MM.1S (cell line): Measurements from ENCODE around the gene MUC13.

ENCODE experiments used
- DNase-seq: peaks from one replicate; pipeline ENCODE4 v3.0.0-alpha.2; 2015
- H2AFZ ChIP-seq: fragments of 300-600 bp; sonication (generic); 2 replicates; pipeline ENCODE4 v1.6.0; 2016; ENCODE audit warnings: antibody characterized with exemption, low read length
- H3F3A ChIP-seq: fragments of 300-600 bp; sonication (generic); 2 replicates; pipeline ENCODE4 v1.6.1; 2016; ENCODE audit warnings: mild to moderate bottlenecking, antibody characterized with exemption, low read length, moderate library complexity, mixed read lengths; ENCODE audit not compliant: insufficient read depth
- H3K27ac ChIP-seq: fragments of 300-600 bp; sonication (generic); 2 replicates; pipeline ENCODE4 v1.5.1; 2016; ENCODE audit warnings: mild to moderate bottlenecking, low read length
- H3K27me3 ChIP-seq: fragments of 300-600 bp; sonication (generic); replicated peaks from 2 replicates; pipeline ENCODE4 v1.6.0; 2016; ENCODE audit warnings: low read length; ENCODE audit not compliant: insufficient read depth
- H3K36me3 ChIP-seq: fragments of 300-600 bp; sonication (generic); replicated peaks from 2 replicates; pipeline ENCODE4 v1.6.1; 2016; ENCODE audit warnings: mild to moderate bottlenecking, low read length, mixed read lengths; ENCODE audit not compliant: insufficient read depth
- H3K4me1 ChIP-seq: fragments of 300-600 bp; sonication (generic); 2 replicates; pipeline ENCODE4 v1.6.1; 2016; ENCODE audit warnings: low read length, mixed read lengths
- H3K4me2 ChIP-seq: fragments of 300-600 bp; sonication (generic); 2 replicates; pipeline ENCODE4 v1.6.0; 2016; ENCODE audit warnings: low read depth, low read length
- H3K4me3 ChIP-seq: fragments of 300-600 bp; sonication (generic); 2 replicates; pipeline ENCODE4 v1.5.1; 2016; ENCODE audit warnings: low read length, mixed read lengths
- H3K79me2 ChIP-seq: fragments of 300-600 bp; sonication (generic); 2 replicates; pipeline ENCODE4 v1.6.1; 2016; ENCODE audit warnings: mixed run types, low read length, mixed read lengths
- H3K9ac ChIP-seq: fragments of 300-600 bp; sonication (generic); 2 replicates; pipeline ENCODE4 v1.6.1; 2016; ENCODE audit warnings: low read length, mixed read lengths
- H3K9me2 ChIP-seq: fragments of 300-600 bp; sonication (generic); replicated peaks from 2 replicates; pipeline ENCODE4 v1.6.1; 2016; ENCODE audit warnings: mild to moderate bottlenecking, low read length, mixed read lengths; ENCODE audit not compliant: insufficient read depth
- H3K9me3 ChIP-seq: fragments of 300-600 bp; sonication (generic); replicated peaks from 2 replicates; pipeline ENCODE4 v1.6.1; 2016; ENCODE audit warnings: mild to moderate bottlenecking, low read length, mixed read lengths; ENCODE audit not compliant: insufficient read depth
- H4K20me1 ChIP-seq: fragments of 300-600 bp; sonication (generic); 2 replicates; pipeline ENCODE4 v1.6.1; 2016; ENCODE audit warnings: mild to moderate bottlenecking, low read length, moderate library complexity, mixed read lengths; ENCODE audit not compliant: insufficient read depth
- EZH2 ChIP-seq: fragments of 300-600 bp; sonication (generic); optimal IDR thresholded peaks from 2 replicates; pipeline ENCODE3; 2017; ENCODE audit warnings: low read depth, mild to moderate bottlenecking, antibody characterized with exemption, low read length, mixed read lengths
- EZH2phosphoT487 ChIP-seq: fragments of 300-600 bp; sonication (generic); IDR thresholded peaks from 2 replicates; pipeline ENCODE4 v1.6.1; 2018; ENCODE audit warnings: antibody characterized with exemption, low read length
- TF ChIP-seq, protein P1 (sequence below): fragments of 300-600 bp; sonication (generic); IDR thresholded peaks from 2 replicates; pipeline ENCODE4 v1.5.1; 2016; ENCODE audit warnings: antibody characterized with exemption, low read length, mixed read lengths

Gene MUC13

DNA sequence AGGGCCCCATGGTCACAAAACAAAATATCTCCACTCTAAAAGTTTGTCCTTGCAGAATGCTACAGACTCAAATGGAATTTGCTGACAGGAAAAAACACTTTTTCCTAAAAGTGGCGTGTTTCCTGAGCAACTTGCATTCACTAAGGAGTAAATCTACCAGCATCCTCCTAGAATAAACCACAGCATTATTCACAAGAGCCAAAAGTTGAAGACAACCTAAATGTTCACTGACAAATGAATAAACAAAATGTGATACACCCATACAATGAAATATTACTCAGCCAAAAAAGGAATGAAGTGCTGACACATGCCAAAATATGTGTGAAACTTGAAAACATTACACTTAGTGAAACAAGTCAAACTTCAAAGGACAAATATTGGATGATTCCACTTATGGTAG lies 76.3 kb downstream of the MUC13 start:
- Histone ChIP-seq H3K9ac (no peak overlapping the region), H3K9me3 (no peaks in the 10 kb centered on the region), H3K79me2 (no peaks in the 10 kb centered on the region), H4K20me1 (no peaks in the 10 kb centered on the region), H2AFZ (no peak overlapping the region), H3K4me2 (no peak overlapping the region), H3K4me3 (no peak overlapping the region), H3K36me3 (no peaks in the 10 kb centered on the region), H3K4me1 (no peaks in the 10 kb centered on the region), H3K27ac (no peak overlapping the region), H3F3A (no peaks in the 10 kb centered on the region), H3K27me3 (no peaks in the 10 kb centered on the region), H3K9me2 (no peaks in the 10 kb centered on the region)
- DNase-seq = no peak
- TF ChIP-seq EZH2phosphoT487 = no peak

DNA sequence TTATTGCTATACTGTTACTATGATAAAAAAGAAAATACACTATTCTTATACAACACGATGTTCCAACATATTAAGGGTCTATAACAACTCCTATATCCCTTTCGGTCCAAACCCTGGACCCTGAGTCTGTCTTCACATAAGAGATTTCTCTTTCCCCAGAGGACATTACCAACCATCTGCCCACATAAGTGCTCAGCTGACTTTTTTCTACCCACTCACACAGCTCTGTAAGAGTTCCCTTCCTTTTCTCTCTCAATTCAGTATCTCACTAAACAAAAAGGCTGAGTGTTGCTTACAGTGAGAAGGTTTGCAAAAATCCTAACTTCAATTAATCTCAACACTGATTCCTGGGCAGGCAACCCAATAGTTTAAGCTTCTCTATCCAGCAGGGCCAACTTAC lies 77.9 kb downstream of the MUC13 start:
- H3K4me3 ChIP-seq = no peak overlapping the region
- H3K4me2 ChIP-seq = no peak overlapping the region
- DNase-seq = no peak
- no peak overlapping the region for H3K9ac ChIP-seq
- no peaks in the 10 kb centered on the region for H3K9me3 ChIP-seq
- H3F3A ChIP-seq = no peaks in the 10 kb centered on the region
- no peaks in the 10 kb centered on the region for H3K9me2 ChIP-seq
- no peak overlapping the region for H2AFZ ChIP-seq
- H3K27ac ChIP-seq = no peak overlapping the region
- no peak for TF ChIP-seq EZH2phosphoT487
- TF ChIP-seq EZH2 = no peak
- TF ChIP-seq, protein P1, sequence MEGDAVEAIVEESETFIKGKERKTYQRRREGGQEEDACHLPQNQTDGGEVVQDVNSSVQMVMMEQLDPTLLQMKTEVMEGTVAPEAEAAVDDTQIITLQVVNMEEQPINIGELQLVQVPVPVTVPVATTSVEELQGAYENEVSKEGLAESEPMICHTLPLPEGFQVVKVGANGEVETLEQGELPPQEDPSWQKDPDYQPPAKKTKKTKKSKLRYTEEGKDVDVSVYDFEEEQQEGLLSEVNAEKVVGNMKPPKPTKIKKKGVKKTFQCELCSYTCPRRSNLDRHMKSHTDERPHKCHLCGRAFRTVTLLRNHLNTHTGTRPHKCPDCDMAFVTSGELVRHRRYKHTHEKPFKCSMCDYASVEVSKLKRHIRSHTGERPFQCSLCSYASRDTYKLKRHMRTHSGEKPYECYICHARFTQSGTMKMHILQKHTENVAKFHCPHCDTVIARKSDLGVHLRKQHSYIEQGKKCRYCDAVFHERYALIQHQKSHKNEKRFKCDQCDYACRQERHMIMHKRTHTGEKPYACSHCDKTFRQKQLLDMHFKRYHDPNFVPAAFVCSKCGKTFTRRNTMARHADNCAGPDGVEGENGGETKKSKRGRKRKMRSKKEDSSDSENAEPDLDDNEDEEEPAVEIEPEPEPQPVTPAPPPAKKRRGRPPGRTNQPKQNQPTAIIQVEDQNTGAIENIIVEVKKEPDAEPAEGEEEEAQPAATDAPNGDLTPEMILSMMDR = no peak
- H3K36me3 ChIP-seq = no peaks in the 10 kb centered on the region
- no peaks in the 10 kb centered on the region for H3K4me1 ChIP-seq
- H3K79me2 ChIP-seq = no peaks in the 10 kb centered on the region
- no peaks in the 10 kb centered on the region for H3K27me3 ChIP-seq
- H4K20me1 ChIP-seq = no peaks in the 10 kb centered on the region
